Measurements from ENCODE around the gene ACP6.

ACP6 gene

GRCh38 chr1:147613506-147613905 is 56.8 kb downstream of the ACP6 start:
- no peaks in the 10 kb centered on the region for H3K9me2 ChIP-seq (ENCODE audit: low read depth, low read length)
- H4K20me1 ChIP-seq (ENCODE audit: insufficient read depth, low read length): no peaks in the 10 kb centered on the region
- no peaks in the 10 kb centered on the region for H3K79me2 ChIP-seq (ENCODE audit: insufficient read depth, low read length)
- no peak overlapping the region for H3K4me3 ChIP-seq (ENCODE audit: low read depth, low read length, poor library complexity, severe bottlenecking)
- H3K27ac ChIP-seq (ENCODE audit: low read depth, low read length, poor library complexity, severe bottlenecking): no peak overlapping the region
- no peaks in the 10 kb centered on the region for H3K9me3 ChIP-seq (ENCODE audit: low read length)
- H3K9ac ChIP-seq (ENCODE audit: low read length): no peak overlapping the region
- peaks cover 68% of the 10 kb centered on the region for H3K36me3 ChIP-seq (ENCODE audit: insufficient read depth, low read length)
- no peak overlapping the region for H2AFZ ChIP-seq (ENCODE audit: low read length)
- H3F3A ChIP-seq (ENCODE audit: insufficient read depth, low read length): no peaks in the 10 kb centered on the region
- no peaks in the 10 kb centered on the region for H3K27me3 ChIP-seq (ENCODE audit: insufficient read depth, low read length)
- TF ChIP-seq EZH2 (IDR thresholded peaks at IDR 0.05; ENCODE audit: borderline replicate concordance, low read length): no peak
- no peak for TF ChIP-seq CTCF (IDR thresholded peaks at IDR 0.05; ENCODE audit: low read length)
- H3K4me2 ChIP-seq (ENCODE audit: low read length): no peak overlapping the region
- no peaks in the 10 kb centered on the region for H3K4me1 ChIP-seq (ENCODE audit: insufficient read depth, low read length, severe bottlenecking)

DNA sequence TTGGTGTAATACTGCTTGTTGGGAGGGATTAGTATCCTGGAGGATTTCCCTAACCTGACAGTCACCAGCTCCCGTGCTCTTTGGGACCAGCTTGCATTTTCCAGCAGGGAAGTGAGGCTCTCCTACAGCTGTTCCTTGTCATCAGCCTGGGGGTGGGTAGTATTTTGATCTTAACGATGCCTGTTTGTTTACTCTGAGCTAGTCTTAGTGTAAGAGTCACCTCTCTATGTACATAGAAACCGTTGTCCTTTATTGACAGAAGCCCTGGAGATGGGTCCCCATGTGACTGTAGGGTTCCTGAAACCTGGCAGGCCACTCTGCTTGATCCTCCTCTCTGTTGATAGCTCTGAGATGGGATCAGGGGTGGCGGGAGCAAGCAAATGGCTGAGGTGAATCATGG is 58.0 kb downstream of the ACP6 start:
- Histone ChIP-seq H3K36me3 (ENCODE audit: insufficient read depth, low read length) (peaks cover 61% of the 10 kb centered on the region), H3K4me3 (ENCODE audit: low read depth, low read length, poor library complexity, severe bottlenecking) (no peak overlapping the region), H3K9me2 (ENCODE audit: low read depth, low read length) (no peaks in the 10 kb centered on the region), H3K27ac (ENCODE audit: low read depth, low read length, poor library complexity, severe bottlenecking) (no peak overlapping the region), H3K27me3 (ENCODE audit: insufficient read depth, low read length) (no peaks in the 10 kb centered on the region), H3K79me2 (ENCODE audit: insufficient read depth, low read length) (no peaks in the 10 kb centered on the region), H3K4me1 (ENCODE audit: insufficient read depth, low read length, severe bottlenecking) (no peaks in the 10 kb centered on the region), H3K9me3 (ENCODE audit: low read length) (no peaks in the 10 kb centered on the region), H3K9ac (ENCODE audit: low read length) (no peak overlapping the region), H3K4me2 (ENCODE audit: low read length) (no peak overlapping the region), H2AFZ (ENCODE audit: low read length) (no peak overlapping the region), H4K20me1 (ENCODE audit: insufficient read depth, low read length) (no peaks in the 10 kb centered on the region), H3F3A (ENCODE audit: insufficient read depth, low read length) (no peaks in the 10 kb centered on the region)
- no peak for TF ChIP-seq EZH2 (IDR thresholded peaks at IDR 0.05; ENCODE audit: borderline replicate concordance, low read length)
- no peak for TF ChIP-seq CTCF (IDR thresholded peaks at IDR 0.05; ENCODE audit: low read length)

DNA sequence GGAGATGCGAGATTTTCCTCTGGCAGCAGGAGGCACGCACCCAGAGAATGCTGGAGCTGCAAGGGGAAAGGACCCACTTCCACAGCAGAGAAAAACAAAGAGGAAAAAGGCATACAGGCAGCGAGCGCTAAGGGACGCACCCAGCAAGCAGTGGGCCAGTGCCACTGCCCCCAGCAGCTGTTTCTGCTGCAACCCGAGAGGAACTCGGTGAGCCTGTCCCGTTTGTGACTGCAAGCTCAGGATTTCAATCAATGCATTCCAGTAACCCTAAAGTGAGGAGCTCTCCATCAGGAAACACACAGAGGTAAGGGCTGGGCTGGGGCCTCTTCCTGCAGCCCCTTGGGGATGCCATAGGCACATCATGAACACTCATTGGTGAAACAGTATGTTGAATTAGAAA is 58.7 kb downstream of the ACP6 start:
- Histone ChIP-seq H3K9me3 (ENCODE audit: low read length) (no peaks in the 10 kb centered on the region), H3F3A (ENCODE audit: insufficient read depth, low read length) (no peaks in the 10 kb centered on the region), H3K79me2 (ENCODE audit: insufficient read depth, low read length) (no peaks in the 10 kb centered on the region), H3K9ac (ENCODE audit: low read length) (no peak overlapping the region), H2AFZ (ENCODE audit: low read length) (no peak overlapping the region), H3K9me2 (ENCODE audit: low read depth, low read length) (no peaks in the 10 kb centered on the region), H3K27me3 (ENCODE audit: insufficient read depth, low read length) (no peaks in the 10 kb centered on the region), H3K27ac (ENCODE audit: low read depth, low read length, poor library complexity, severe bottlenecking) (no peak overlapping the region), H3K4me3 (ENCODE audit: low read depth, low read length, poor library complexity, severe bottlenecking) (no peak overlapping the region), H3K36me3 (ENCODE audit: insufficient read depth, low read length) (peaks cover 61% of the 10 kb centered on the region), H3K4me2 (ENCODE audit: low read length) (no peak overlapping the region), H3K4me1 (ENCODE audit: insufficient read depth, low read length, severe bottlenecking) (no peaks in the 10 kb centered on the region), H4K20me1 (ENCODE audit: insufficient read depth, low read length) (no peaks in the 10 kb centered on the region)
- TF ChIP-seq CTCF (IDR thresholded peaks at IDR 0.05; ENCODE audit: low read length): no peak
- TF ChIP-seq EZH2 (IDR thresholded peaks at IDR 0.05; ENCODE audit: borderline replicate concordance, low read length): no peak

Measured in OCI-LY1 (cell line).